ENCODE data around the gene PMEPA1.

- no peak for TF ChIP-seq ZNF274 (IDR thresholded peaks at IDR 0.05; ENCODE audit: low read depth, low read length)
- TF ChIP-seq SUZ12 (IDR thresholded peaks at IDR 0.05; ENCODE audit: extremely low read depth, insufficient read depth, insufficient read length), result no peak
Observed at GRCh38 chr20:57736738-57737347, 27.0 kb upstream of the PMEPA1 start.

All from NT2/D1 (cell line).